ENCODE data around the gene LITAFD. TPM values are rescaled to one million over a fixed set of nuclear protein-coding genes. Genes with fewer than 3 reads are reported as not detected.

LITAFD gene
- total and polyA plus RNA-seq, 12 donors, result not detected

DNA sequence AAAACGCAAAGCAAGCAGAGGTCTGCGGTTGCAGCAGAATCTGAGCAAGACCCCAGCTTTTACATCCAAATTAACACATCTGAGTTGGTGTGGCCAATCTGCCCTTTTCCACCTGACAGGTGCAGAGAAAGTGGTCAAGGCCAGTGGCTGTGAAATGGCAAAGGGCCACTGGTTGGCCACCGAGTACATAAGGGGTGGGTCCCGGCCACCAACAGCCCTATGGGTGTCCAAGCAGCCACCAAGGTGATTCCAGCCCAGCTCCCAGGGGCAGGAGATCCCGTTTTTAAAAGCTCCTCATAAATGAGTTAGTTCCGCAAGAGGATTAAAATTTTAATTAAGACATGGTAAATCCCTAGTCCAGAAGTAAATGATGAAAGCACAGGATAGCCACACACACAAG is 52.5 kb downstream of the LITAFD start:
- Histone ChIP-seq H3K4me3 (no peak overlapping the region), H3K27me3 (no peaks in the 10 kb centered on the region), H3K4me1 (peaks cover 7 to 78% (median 63%) of the 10 kb centered on the region in 9 donors), H3K36me3 (peaks cover 0 to 8% (median 5%) of the 10 kb centered on the region in 9 donors), H3K27ac (no peak overlapping the region), H3K9me3 (no peaks in the 10 kb centered on the region)
- ATAC-seq, result no peak
- 81 to 88% methylated on average over 6 of the region's 6 CpGs for WGBS, 2 donors
- intact Hi-C loops (cut with DNase I), result loop anchor here in 1 of 10 donors (10.0 kb wide), 2 partner anchors 70 to 190 kb away; no protein-coding TSS in a partner anchor
- no peak for DNase-seq
- TF ChIP-seq CTCF (IDR thresholded peaks at IDR 0.05), result no peak

Other genes starting within 250 kb of the LITAFD start
- gene ABAT, start 207.7 kb upstream of the LITAFD start, total RNA-seq, result 10 to 100 TPM in 7 of 10 donors, 1 to 10 TPM in 3; 3.7 to 35.9 (median 17.7) TPM
- gene ABAT, start 207.7 kb upstream of the LITAFD start, polyA plus RNA-seq, result 10 to 100 TPM in 1 of 2 donors, 1 to 10 TPM in 1; 2.2 to 10.3 TPM
- gene TMEM186, start 84.7 kb upstream of the LITAFD start, total RNA-seq, result 10 to 100 TPM in 9 of 10 donors, 1 to 10 TPM in 1; 9.5 to 15.1 (median 13.9) TPM
- gene TMEM186, start 84.7 kb upstream of the LITAFD start, polyA plus RNA-seq, result 10 to 100 TPM in 1 of 2 donors, 1 to 10 TPM in 1; 7.5 to 15.0 TPM
- gene PMM2, start 84.5 kb upstream of the LITAFD start, total RNA-seq, result 10 to 100 TPM; 11.5 to 25.9 (median 13.9) TPM
- gene PMM2, start 84.5 kb upstream of the LITAFD start, polyA plus RNA-seq, result 10 to 100 TPM in 1 of 2 donors, 1 to 10 TPM in 1; 9.4 to 24.6 TPM
- 10 to 100 TPM; 12.7 to 35.7 (median 24.8) TPM for gene CARHSP1, start 13.3 kb upstream of the LITAFD start, total RNA-seq
- gene CARHSP1, start 13.3 kb upstream of the LITAFD start, polyA plus RNA-seq, result 10 to 100 TPM; 40.8 to 76.3 TPM
- 10 to 100 TPM; 59.0 to 84.8 (median 67.1) TPM for gene USP7, start 81.6 kb downstream of the LITAFD start, total RNA-seq
- 10 to 100 TPM; 22.2 to 24.9 TPM for gene USP7, start 81.6 kb downstream of the LITAFD start, polyA plus RNA-seq
- gene HAPSTR1, start 209.3 kb downstream of the LITAFD start, total RNA-seq, result 10 to 100 TPM; 57.2 to 74.7 (median 64.1) TPM
- 10 to 100 TPM; 10.2 to 11.7 TPM for gene HAPSTR1, start 209.3 kb downstream of the LITAFD start, polyA plus RNA-seq